Retinal pigment epithelial cell (primary cell): ENCODE measurements around the gene ISCU.

Source experiments
- DNase-seq: peaks from one replicate; pipeline ENCODE4 v3.0.0-alpha.2; 2010; ENCODE audit warnings: low read depth
- H3K4me3 ChIP-seq: 2 replicates; pipeline ENCODE4 v1.5.1; 2011; ENCODE audit warnings: mild to moderate bottlenecking, low read length, control low read depth, moderate library complexity
- CTCF ChIP-seq: conservative IDR thresholded peaks from 2 replicates; pipeline ENCODE4 v1.5.1; 2011; ENCODE audit warnings: low read depth, low read length, control low read depth, inconsistent platforms

Gene ISCU

DNA sequence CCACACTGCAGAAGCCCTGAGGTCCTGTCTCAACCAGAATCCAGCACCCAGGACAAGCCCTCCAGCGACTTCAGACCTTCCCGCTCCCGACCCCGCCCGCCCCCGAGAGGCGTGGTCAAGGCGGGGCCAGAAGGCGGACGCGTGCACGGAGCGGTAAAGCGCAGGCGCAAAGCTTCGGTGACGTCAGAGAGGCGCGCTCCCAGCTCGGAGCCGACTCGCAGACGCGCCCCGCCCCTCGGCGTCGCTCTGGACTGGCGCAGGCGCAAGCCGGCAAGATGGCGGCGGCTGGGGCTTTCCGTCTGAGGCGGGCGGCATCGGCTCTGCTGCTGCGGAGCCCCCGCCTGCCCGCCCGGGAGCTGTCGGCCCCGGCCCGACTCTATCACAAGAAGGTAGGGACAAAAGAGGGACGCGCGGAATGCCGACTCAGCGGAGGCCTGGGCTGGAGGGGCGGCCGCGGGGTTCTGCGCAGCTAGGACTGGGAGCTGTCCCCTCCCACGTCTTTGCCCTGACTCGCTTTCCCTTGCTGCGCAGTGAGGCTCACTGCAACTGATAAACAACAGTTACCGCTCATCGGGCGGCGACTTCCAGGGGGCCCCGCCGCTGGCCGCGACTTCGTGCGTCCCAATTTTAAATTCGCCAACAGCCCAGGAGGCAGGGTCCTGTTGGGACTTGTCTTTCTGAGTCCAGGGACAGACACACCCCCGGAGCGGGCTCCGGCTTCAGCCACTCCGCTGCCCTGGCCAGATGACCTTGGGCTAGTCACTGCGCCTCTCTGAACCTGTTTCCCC, at the start of gene ISCU:
TSS of gene ISCU (plus strand) at position 249 of the 788 bp plus-strand sequence. CDS start at position 276, 27 bp downstream.
- no peak for TF ChIP-seq CTCF
- DNase-seq = peak; percentile 84
- peak within 1 kb of the TSS; percentile 99 for H3K4me3 ChIP-seq

DNA sequence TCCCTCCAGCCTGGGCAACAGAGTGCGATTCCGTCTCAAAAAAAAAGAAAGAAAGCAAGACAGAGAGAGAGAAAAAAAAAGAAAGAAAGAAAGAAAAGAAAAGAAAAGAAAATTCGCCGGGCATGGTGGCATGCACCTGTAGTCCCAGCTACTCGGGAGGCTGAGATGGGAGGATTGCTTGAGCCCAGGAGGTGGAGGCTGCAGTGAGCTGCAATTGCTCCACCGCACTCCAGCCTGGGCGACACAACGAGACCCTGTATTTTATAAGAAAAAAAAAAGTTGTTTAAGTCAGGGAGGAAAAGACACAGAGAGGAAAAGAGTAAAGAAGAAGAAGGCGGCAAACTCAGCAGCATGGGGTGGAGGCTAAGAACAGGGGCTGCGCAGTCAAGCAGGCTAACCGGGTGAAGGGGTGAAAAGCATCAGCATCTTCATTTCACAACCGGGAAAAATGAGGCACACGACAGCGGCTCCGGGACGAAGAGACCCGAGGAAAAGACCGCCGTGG, 47.9 kb upstream of the ISCU start:
- peak overlapping the region; percentile 88 for H3K4me3 ChIP-seq
- no peak for DNase-seq
- no peak for TF ChIP-seq CTCF

- peak; percentile 92 for DNase-seq
- no peak for TF ChIP-seq CTCF
- H3K4me3 ChIP-seq = peak within 1 kb of the TSS; percentile 88
Observed at GRCh38 chr12:108514973-108515814, 47.2 kb upstream of the ISCU start, which contains the start of gene FICD. FICD (plus strand) TSS chr12:108515277; CDS start chr12:108516973, 1,696 bp downstream.

DNA sequence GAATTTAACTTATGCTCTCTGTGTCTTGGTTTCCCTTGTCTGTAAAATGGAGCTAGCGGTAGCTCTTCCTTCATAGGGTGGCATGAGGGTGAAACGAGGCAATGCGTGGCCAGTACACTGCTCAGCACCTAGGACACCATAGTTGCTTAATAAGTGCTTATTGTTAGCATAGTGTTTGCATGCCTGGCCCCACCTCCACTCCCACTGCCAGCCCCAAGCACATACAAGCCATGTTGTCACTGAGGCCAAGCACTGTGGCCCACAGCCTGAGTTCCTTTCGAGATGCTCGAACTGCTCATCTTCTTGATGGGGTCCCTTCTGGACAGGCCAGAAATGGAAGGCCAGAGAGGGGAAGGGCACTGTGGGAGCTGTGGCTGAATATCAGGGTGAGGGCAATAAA, 46.5 kb upstream of the ISCU start:
- TF ChIP-seq CTCF = no peak
- DNase-seq = no peak
- H3K4me3 ChIP-seq = peak overlapping the region; percentile 88

GRCh38 chr12:108516511-108517275, 45.7 kb upstream of the ISCU start:
- DNase-seq = no peak
- no peak overlapping the region for H3K4me3 ChIP-seq
- TF ChIP-seq CTCF = peak; percentile 37

GRCh38 chr12:108517288-108518100, 44.9 kb upstream of the ISCU start:
- H3K4me3 ChIP-seq = no peak overlapping the region
- DNase-seq = no peak
- no peak for TF ChIP-seq CTCF
